ENCODE results near the gene KRTAP3-1. TPM values are rescaled to one million over a fixed set of nuclear protein-coding genes. Genes with fewer than 3 reads are reported as not detected.

The KRTAP3-1 gene
- total RNA-seq, 1 experiment from 2014 or later = 1.6 TPM

DNA sequence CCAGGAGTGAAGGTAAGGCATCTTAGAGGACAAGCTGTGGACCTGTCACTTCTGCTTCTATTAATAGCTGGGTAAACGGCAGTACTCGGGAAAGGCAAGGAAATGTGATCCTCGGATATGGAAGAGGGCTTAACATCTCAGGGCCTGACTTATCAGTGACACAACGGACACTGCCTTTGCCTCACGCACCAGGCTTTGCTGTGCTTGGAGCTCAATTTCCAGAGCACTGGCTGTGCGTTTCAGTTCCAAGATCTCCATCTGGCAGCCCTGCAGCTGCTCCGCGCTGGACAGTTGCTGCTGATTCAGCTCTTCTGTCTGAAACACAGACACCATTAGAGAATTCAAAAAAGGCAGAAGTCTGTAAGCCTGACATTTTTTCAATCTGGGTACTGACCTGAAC lies 28.3 kb downstream of the KRTAP3-1 start:
- intact Hi-C loops (cut with micrococcal nuclease) = no loop called here
- POLR2A ChIA-PET (ENCODE audit: unreplicated experiment) = no interaction called here

GRCh38 chr17:40980117-40980516 lies 28.8 kb downstream of the KRTAP3-1 start:
- ChIA-PET CTCF (no interaction called here), POLR2A (ENCODE audit: unreplicated experiment) (no interaction called here)
- ATAC-seq (no peak), DNase-seq (no peak)
- no peaks in the 10 kb centered on the region for H3K79me2 ChIP-seq (ENCODE audit: low read length)
- intact Hi-C loops (cut with micrococcal nuclease) = no loop called here
- H3F3A ChIP-seq (ENCODE audit: low read length, unreplicated experiment) = no peaks in the 10 kb centered on the region
- H2AFZ ChIP-seq (ENCODE audit: low read length) = no peak overlapping the region
- H3K9ac ChIP-seq (ENCODE audit: low read length) = no peak overlapping the region
- no peak overlapping the region for H3K4me3 ChIP-seq (ENCODE audit: low read length)
- peaks cover 6% of the 10 kb centered on the region; the same call in 1 of the 2 replicates for H3K4me1 ChIP-seq (ENCODE audit: insufficient read depth, low read length)
- H3K9me2 ChIP-seq (replicated peaks; ENCODE audit: low read length) = no peaks in the 10 kb centered on the region
- TF ChIP-seq EZH2phosphoT487 (IDR thresholded peaks at IDR 0.05; ENCODE audit: borderline replicate concordance, low read length) = no peak
- TF ChIP-seq, protein P1, sequence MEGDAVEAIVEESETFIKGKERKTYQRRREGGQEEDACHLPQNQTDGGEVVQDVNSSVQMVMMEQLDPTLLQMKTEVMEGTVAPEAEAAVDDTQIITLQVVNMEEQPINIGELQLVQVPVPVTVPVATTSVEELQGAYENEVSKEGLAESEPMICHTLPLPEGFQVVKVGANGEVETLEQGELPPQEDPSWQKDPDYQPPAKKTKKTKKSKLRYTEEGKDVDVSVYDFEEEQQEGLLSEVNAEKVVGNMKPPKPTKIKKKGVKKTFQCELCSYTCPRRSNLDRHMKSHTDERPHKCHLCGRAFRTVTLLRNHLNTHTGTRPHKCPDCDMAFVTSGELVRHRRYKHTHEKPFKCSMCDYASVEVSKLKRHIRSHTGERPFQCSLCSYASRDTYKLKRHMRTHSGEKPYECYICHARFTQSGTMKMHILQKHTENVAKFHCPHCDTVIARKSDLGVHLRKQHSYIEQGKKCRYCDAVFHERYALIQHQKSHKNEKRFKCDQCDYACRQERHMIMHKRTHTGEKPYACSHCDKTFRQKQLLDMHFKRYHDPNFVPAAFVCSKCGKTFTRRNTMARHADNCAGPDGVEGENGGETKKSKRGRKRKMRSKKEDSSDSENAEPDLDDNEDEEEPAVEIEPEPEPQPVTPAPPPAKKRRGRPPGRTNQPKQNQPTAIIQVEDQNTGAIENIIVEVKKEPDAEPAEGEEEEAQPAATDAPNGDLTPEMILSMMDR (conservative IDR thresholded peaks at IDR 0.05; ENCODE audit: low read depth, low read length) = no peak
- TF ChIP-seq EZH2 (IDR thresholded peaks at IDR 0.05; ENCODE audit: low read length, unreplicated experiment) = no peak
- H3K4me2 ChIP-seq (ENCODE audit: low read length) = no peak overlapping the region
- no peaks in the 10 kb centered on the region for H4K20me1 ChIP-seq (ENCODE audit: low read length)
- BruUV-seq (replicated peaks) = no TSS peak
- H3K9me3 ChIP-seq (ENCODE audit: low read length) = no peaks in the 10 kb centered on the region
- no peak overlapping the region for H3K27ac ChIP-seq (ENCODE audit: low read length)
- no peaks in the 10 kb centered on the region for H3K36me3 ChIP-seq (ENCODE audit: low read depth, low read length)
- H3K27me3 ChIP-seq (ENCODE audit: low read length) = no peaks in the 10 kb centered on the region

More for the DNA sequence above, 28.3 kb downstream of the KRTAP3-1 start:
- no peak overlapping the region for H3K9ac ChIP-seq (ENCODE audit: low read length)
- DNase-seq = no peak
- H4K20me1 ChIP-seq (ENCODE audit: low read length) = no peaks in the 10 kb centered on the region
- no peak overlapping the region for H3K27ac ChIP-seq (ENCODE audit: low read length)
- no peak overlapping the region for H3K4me3 ChIP-seq (ENCODE audit: low read length)
- no peaks in the 10 kb centered on the region for H3K36me3 ChIP-seq (ENCODE audit: low read depth, low read length)
- no peaks in the 10 kb centered on the region for H3K9me2 ChIP-seq (replicated peaks; ENCODE audit: low read length)
- CTCF ChIA-PET = no interaction called here
- no peak for ATAC-seq
- H3K4me1 ChIP-seq (ENCODE audit: insufficient read depth, low read length) = peaks cover 6% of the 10 kb centered on the region; the same call in 1 of the 2 replicates
- no peak overlapping the region for H2AFZ ChIP-seq (ENCODE audit: low read length)
- no peaks in the 10 kb centered on the region for H3K27me3 ChIP-seq (ENCODE audit: low read length)
- no TSS peak for BruUV-seq (replicated peaks)
- no peaks in the 10 kb centered on the region for H3F3A ChIP-seq (ENCODE audit: low read length, unreplicated experiment)
- no peaks in the 10 kb centered on the region for H3K79me2 ChIP-seq (ENCODE audit: low read length)
- no peaks in the 10 kb centered on the region for H3K9me3 ChIP-seq (ENCODE audit: low read length)
- H3K4me2 ChIP-seq (ENCODE audit: low read length) = no peak overlapping the region
- TF ChIP-seq, protein P1 (conservative IDR thresholded peaks at IDR 0.05; ENCODE audit: low read depth, low read length) = no peak
- TF ChIP-seq EZH2 (IDR thresholded peaks at IDR 0.05; ENCODE audit: low read length, unreplicated experiment) (no peak), EZH2phosphoT487 (IDR thresholded peaks at IDR 0.05; ENCODE audit: borderline replicate concordance, low read length) (no peak)

- CTCF ChIA-PET = no interaction called here
- Histone ChIP-seq H3K4me2 (ENCODE audit: low read length) (no peak overlapping the region), H3K27ac (ENCODE audit: low read length) (no peak overlapping the region), H4K20me1 (ENCODE audit: low read length) (no peaks in the 10 kb centered on the region), H3K36me3 (ENCODE audit: low read depth, low read length) (no peaks in the 10 kb centered on the region), H3F3A (ENCODE audit: low read length, unreplicated experiment) (no peaks in the 10 kb centered on the region), H3K9ac (ENCODE audit: low read length) (no peak overlapping the region), H3K27me3 (ENCODE audit: low read length) (no peaks in the 10 kb centered on the region), H3K4me1 (ENCODE audit: insufficient read depth, low read length) (peaks cover 6% of the 10 kb centered on the region; the same call in 1 of the 2 replicates), H3K9me3 (ENCODE audit: low read length) (no peaks in the 10 kb centered on the region), H3K4me3 (ENCODE audit: low read length) (no peak overlapping the region), H2AFZ (ENCODE audit: low read length) (no peak overlapping the region), H3K9me2 (replicated peaks; ENCODE audit: low read length) (no peaks in the 10 kb centered on the region), H3K79me2 (ENCODE audit: low read length) (no peaks in the 10 kb centered on the region)
- no TSS peak for BruUV-seq (replicated peaks)
- TF ChIP-seq EZH2phosphoT487 (IDR thresholded peaks at IDR 0.05; ENCODE audit: borderline replicate concordance, low read length) (no peak), EZH2 (IDR thresholded peaks at IDR 0.05; ENCODE audit: low read length, unreplicated experiment) (no peak)
- intact Hi-C loops (cut with micrococcal nuclease) = no loop called here
- ATAC-seq = no peak
- DNase-seq = no peak
- POLR2A ChIA-PET (ENCODE audit: unreplicated experiment) = no interaction called here
Observed at GRCh38 chr17:40978575-40979151, 30.3 kb downstream of the KRTAP3-1 start.
